OCI-LY7 (cell line): Measurements from ENCODE around the gene GTF3C1. TPM values are rescaled to one million over a fixed set of nuclear protein-coding genes. Genes with fewer than 3 reads are reported as not detected.

Experiments
- BruUV-seq: library from RNA; stranded (reverse); fragments of 400-500 nt; replicated peaks from 2 replicates; lab custom pipeline; 2021; lab: Mats Ljungman, UMichigan
- CTCF ChIA-PET: fragments of 300-600 bp; sonication (Branson Sonifier 250); formaldehyde crosslinking; loops from one replicate; lab custom pipeline; 2022; ENCODE audit warnings: antibody characterized with exemption; ENCODE audit not compliant: unreplicated experiment; lab: Charles Lee
- POLR2A ChIA-PET: fragments of 300-600 bp; sonication (Branson Sonifier 250); formaldehyde crosslinking; loops from one replicate; lab custom pipeline; 2022; ENCODE audit warnings: antibody characterized with exemption; lab: Charles Lee
- DNase-seq: peaks from one replicate; pipeline ENCODE4 v3.0.0-alpha.2; 2015; ENCODE audit warnings: low spot score
- H2AFZ ChIP-seq: fragments of 200-600 bp; sonication (generic), shearing (Covaris generic); 2 replicates; pipeline ENCODE4 v1.6.1; 2014; ENCODE audit warnings: mild to moderate bottlenecking, antibody characterized with exemption, low read length, moderate library complexity
- H3K27ac ChIP-seq: fragments of 200-600 bp; sonication (generic); 2 replicates; pipeline ENCODE4 v1.5.1; 2014; ENCODE audit warnings: mixed run types, low read depth, mild to moderate bottlenecking, moderate library complexity, low read length, inconsistent platforms; ENCODE audit not compliant: poor library complexity, severe bottlenecking
- H3K36me3 ChIP-seq: fragments of 200-600 bp; sonication (generic); 2 replicates; pipeline ENCODE4 v1.6.1; 2014; ENCODE audit warnings: mild to moderate bottlenecking, antibody characterized with exemption, low read length, moderate library complexity, mixed read lengths; ENCODE audit not compliant: insufficient read depth
- H3K4me1 ChIP-seq: fragments of 200-600 bp; sonication (generic); 2 replicates; pipeline ENCODE4 v1.5.1; 2014; ENCODE audit warnings: mild to moderate bottlenecking, low read length; ENCODE audit not compliant: insufficient read depth, poor library complexity, severe bottlenecking
- H3K4me2 ChIP-seq: fragments of 200-600 bp; sonication (generic); 2 replicates; pipeline ENCODE4 v1.6.1; 2014; ENCODE audit warnings: mild to moderate bottlenecking, low read length
- H3K4me3 ChIP-seq: fragments of 200-600 bp; sonication (generic); 2 replicates; pipeline ENCODE4 v1.5.1; 2014; ENCODE audit warnings: mild to moderate bottlenecking, low read depth, low read length; ENCODE audit not compliant: poor library complexity, severe bottlenecking
- H3K79me2 ChIP-seq: fragments of 200-600 bp; sonication (generic); 2 replicates; pipeline ENCODE4 v1.6.1; 2016; ENCODE audit warnings: low read depth, mild to moderate bottlenecking, low read length, moderate library complexity, mixed read lengths; ENCODE audit not compliant: insufficient read depth
- H3K9me2 ChIP-seq: fragments of 200-600 bp; sonication (generic); 2 replicates; pipeline ENCODE4 v1.6.1; 2016; ENCODE audit warnings: mild to moderate bottlenecking, low read length, mixed read lengths; ENCODE audit not compliant: insufficient read depth
- H3K9me3 ChIP-seq: fragments of 200-600 bp; sonication (generic); 2 replicates; pipeline ENCODE4 v1.6.1; 2014; ENCODE audit warnings: mild to moderate bottlenecking, mixed run types, low read length, mixed read lengths
- H4K20me1 ChIP-seq: fragments of 200-600 bp; sonication (generic); 2 replicates; pipeline ENCODE4 v1.6.1; 2014; ENCODE audit warnings: mild to moderate bottlenecking, antibody characterized with exemption, low read length, moderate library complexity, mixed read lengths; ENCODE audit not compliant: insufficient read depth
- CTCF ChIP-seq: fragments of 200-600 bp; sonication (generic); conservative IDR thresholded peaks from 2 replicates; pipeline ENCODE4 v1.5.1; 2014; ENCODE audit warnings: mild to moderate bottlenecking, antibody characterized with exemption, low read length, moderate library complexity, mixed read lengths
- EZH2phosphoT487 ChIP-seq: fragments of 200-600 bp; sonication (generic); IDR thresholded peaks from 2 replicates; pipeline ENCODE4 v1.6.1; 2018; ENCODE audit warnings: low read depth, borderline replicate concordance, mild to moderate bottlenecking, mixed run types, antibody characterized with exemption, low read length, moderate library complexity, mixed read lengths
- intact Hi-C: fragments of 100-400 bp; cut with micrococcal nuclease; formaldehyde crosslinking; loops from one replicate; pipeline ENCODE4 v1.10.0; 2022; ENCODE audit not compliant: unreplicated experiment
- total RNA-seq, 2 experiments: library from RNA; depleted of rRNA in 1 of 2; stranded (reverse); fragments of >200 nt in 1 of 2; shearing (Covaris generic) in 1 of 2; gene quantifications; 2 replicates each; pipeline ENCODE4 v1.2.3, GENCODE V29; 2014 to 2022

Gene GTF3C1
- total RNA-seq, 2 experiments from 2014 or later: 48.3 to 57.1 TPM

- Histone ChIP-seq H3K79me2 (no peaks in the 10 kb centered on the region), H3K36me3 (no peaks in the 10 kb centered on the region), H3K4me3 (no peak overlapping the region), H3K4me1 (no peaks in the 10 kb centered on the region), H3K4me2 (no peak overlapping the region), H2AFZ (no peak overlapping the region), H3K9me2 (no peaks in the 10 kb centered on the region), H3K9me3 (no peaks in the 10 kb centered on the region), H4K20me1 (no peaks in the 10 kb centered on the region), H3K27ac (no peak overlapping the region)
- intact Hi-C loops: no loop called here
- no TSS peak for BruUV-seq
- TF ChIP-seq CTCF (no peak), EZH2phosphoT487 (no peak)
- CTCF ChIA-PET: no interaction called here
- no peak for DNase-seq
- POLR2A ChIA-PET: no interaction called here
Measured at GRCh38 chr16:27556471-27556870, 6.8 kb upstream of the GTF3C1 start.

GRCh38 chr16:27551036-27551435, 1.3 kb upstream of the GTF3C1 start:
- TF ChIP-seq CTCF (no peak), EZH2phosphoT487 (no peak)
- no peaks in the 10 kb centered on the region for H3K9me2 ChIP-seq
- ChIA-PET CTCF (interaction anchor here (1.8 kb wide), 1 partner anchor 19 kb away, joined by 5 read pairs; no protein-coding TSS in a partner anchor), POLR2A (interaction anchor here (1.1 to 3.4 kb wide), 4 partner anchors 9 to 1099 kb away, joined by 3 to 13 read pairs (median 4); no protein-coding TSS in a partner anchor)
- DNase-seq: no peak
- intact Hi-C loops: no loop called here
- H3K4me2 ChIP-seq: peak overlapping the region; percentile 88
- BruUV-seq: no TSS peak
- H4K20me1 ChIP-seq: no peaks in the 10 kb centered on the region
- H3K9me3 ChIP-seq: no peaks in the 10 kb centered on the region
- peak overlapping the region; percentile 94 for H3K4me3 ChIP-seq
- no peak overlapping the region for H3K27ac ChIP-seq
- no peak overlapping the region for H2AFZ ChIP-seq
- H3K79me2 ChIP-seq: peaks cover 17% of the 10 kb centered on the region; the same call in 1 of the 2 replicates
- no peaks in the 10 kb centered on the region for H3K36me3 ChIP-seq
- H3K4me1 ChIP-seq: peaks cover 16% of the 10 kb centered on the region

- H3K79me2 ChIP-seq: peaks cover 17% of the 10 kb centered on the region; the same call in 1 of the 2 replicates
- CTCF ChIA-PET: interaction anchor here (1.8 kb wide), 1 partner anchor 18 kb away, joined by 5 read pairs; no protein-coding TSS in a partner anchor
- no peak for TF ChIP-seq CTCF
- BruUV-seq: TSS peak; percentile 82
- no peaks in the 10 kb centered on the region for H4K20me1 ChIP-seq
- POLR2A ChIA-PET: interaction anchor here (0.5 to 3.4 kb wide), 9 partner anchors 10 to 1099 kb away, joined by 3 to 13 read pairs (median 3); no protein-coding TSS in a partner anchor
- no peaks in the 10 kb centered on the region for H3K9me2 ChIP-seq
- H3K27ac ChIP-seq: no peak overlapping the region
- H3K36me3 ChIP-seq: no peaks in the 10 kb centered on the region
- H3K9me3 ChIP-seq: no peaks in the 10 kb centered on the region
- intact Hi-C loops: no loop called here
- peak overlapping the region; percentile 94 for H3K4me3 ChIP-seq
- H3K4me2 ChIP-seq: peak overlapping the region; percentile 88
- H3K4me1 ChIP-seq: peaks cover 16% of the 10 kb centered on the region
- no peak for DNase-seq
- peak overlapping the region; percentile 80; the same call in 1 of the 2 replicates for H2AFZ ChIP-seq
Measured at GRCh38 chr16:27550582-27550920, 838 bp upstream of the GTF3C1 start.
